ENCODE results near the gene EMD.

DNA sequence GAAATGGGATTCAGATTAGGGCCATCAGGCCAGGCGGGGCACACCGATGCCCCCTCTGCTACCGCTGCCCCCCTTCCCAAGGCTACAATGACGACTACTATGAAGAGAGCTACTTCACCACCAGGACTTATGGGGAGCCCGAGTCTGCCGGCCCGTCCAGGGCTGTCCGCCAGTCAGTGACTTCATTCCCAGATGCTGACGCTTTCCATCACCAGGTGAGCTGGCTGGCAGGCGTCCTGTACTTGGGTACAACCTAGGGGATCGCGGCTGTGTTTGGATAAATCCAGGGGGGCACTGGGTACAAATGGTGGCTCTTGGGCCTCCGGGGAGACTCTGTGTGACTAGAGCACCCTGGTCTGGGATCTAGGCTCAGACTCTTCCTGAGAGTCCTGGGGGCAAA is 1.1 kb downstream of the EMD start:
- TF ChIP-seq, protein P1, sequence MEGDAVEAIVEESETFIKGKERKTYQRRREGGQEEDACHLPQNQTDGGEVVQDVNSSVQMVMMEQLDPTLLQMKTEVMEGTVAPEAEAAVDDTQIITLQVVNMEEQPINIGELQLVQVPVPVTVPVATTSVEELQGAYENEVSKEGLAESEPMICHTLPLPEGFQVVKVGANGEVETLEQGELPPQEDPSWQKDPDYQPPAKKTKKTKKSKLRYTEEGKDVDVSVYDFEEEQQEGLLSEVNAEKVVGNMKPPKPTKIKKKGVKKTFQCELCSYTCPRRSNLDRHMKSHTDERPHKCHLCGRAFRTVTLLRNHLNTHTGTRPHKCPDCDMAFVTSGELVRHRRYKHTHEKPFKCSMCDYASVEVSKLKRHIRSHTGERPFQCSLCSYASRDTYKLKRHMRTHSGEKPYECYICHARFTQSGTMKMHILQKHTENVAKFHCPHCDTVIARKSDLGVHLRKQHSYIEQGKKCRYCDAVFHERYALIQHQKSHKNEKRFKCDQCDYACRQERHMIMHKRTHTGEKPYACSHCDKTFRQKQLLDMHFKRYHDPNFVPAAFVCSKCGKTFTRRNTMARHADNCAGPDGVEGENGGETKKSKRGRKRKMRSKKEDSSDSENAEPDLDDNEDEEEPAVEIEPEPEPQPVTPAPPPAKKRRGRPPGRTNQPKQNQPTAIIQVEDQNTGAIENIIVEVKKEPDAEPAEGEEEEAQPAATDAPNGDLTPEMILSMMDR (IDR thresholded peaks at IDR 0.05): no peak
- TF ChIP-seq POLR2A (IDR thresholded peaks at IDR 0.05): no peak
